ENCODE measurements around the gene HOXC5. TPM values are rescaled to one million over a fixed set of nuclear protein-coding genes. Genes with fewer than 3 reads are reported as not detected.

The HOXC5 gene
- total RNA-seq, 1 donor from 2014 or later, result not detected

DNA sequence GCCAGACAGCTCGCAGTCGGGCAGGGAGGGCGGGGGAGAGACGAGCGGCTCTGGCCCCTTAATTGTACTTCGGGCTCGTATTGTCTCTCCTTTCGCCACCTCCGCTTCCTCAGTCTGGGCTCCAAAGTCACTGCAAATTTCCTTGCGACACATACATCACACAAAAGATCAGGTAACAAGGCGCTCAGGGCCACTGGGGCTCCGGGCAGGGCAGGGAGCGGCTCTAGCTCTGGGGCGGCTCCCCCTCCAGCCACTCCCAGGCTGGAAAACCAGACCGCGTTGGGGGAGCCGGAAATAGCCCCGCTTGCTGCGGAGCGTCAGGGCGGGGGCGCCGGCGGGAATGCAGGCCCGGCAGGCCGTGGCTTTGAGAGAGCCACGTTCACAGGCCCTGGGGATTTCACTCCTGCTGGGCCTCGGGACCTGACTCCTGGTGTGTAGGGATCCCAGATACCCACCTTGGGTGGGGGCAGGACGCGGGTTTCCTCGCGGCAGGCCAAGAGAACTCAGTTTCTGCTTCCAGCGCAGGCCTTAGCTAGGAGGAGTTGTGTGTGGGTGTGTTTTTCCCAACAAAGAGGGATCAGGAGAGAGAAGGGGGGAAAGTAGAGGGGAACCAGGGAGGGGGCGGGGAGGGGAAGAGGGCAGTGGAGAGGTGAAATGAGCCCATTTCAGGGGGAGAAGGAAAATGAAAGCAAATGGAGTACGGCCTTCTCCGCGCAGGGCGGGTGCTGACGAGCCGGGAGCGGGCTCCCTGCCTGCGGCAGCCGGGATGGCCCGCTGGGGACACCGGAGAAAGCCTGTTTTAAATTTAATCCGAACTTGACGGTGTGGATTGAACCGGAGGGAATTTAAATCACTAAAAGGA, 37.2 kb upstream of the HOXC5 start:
- DNase-seq (ENCODE audit: low read depth, low spot score), result no peak

DNA sequence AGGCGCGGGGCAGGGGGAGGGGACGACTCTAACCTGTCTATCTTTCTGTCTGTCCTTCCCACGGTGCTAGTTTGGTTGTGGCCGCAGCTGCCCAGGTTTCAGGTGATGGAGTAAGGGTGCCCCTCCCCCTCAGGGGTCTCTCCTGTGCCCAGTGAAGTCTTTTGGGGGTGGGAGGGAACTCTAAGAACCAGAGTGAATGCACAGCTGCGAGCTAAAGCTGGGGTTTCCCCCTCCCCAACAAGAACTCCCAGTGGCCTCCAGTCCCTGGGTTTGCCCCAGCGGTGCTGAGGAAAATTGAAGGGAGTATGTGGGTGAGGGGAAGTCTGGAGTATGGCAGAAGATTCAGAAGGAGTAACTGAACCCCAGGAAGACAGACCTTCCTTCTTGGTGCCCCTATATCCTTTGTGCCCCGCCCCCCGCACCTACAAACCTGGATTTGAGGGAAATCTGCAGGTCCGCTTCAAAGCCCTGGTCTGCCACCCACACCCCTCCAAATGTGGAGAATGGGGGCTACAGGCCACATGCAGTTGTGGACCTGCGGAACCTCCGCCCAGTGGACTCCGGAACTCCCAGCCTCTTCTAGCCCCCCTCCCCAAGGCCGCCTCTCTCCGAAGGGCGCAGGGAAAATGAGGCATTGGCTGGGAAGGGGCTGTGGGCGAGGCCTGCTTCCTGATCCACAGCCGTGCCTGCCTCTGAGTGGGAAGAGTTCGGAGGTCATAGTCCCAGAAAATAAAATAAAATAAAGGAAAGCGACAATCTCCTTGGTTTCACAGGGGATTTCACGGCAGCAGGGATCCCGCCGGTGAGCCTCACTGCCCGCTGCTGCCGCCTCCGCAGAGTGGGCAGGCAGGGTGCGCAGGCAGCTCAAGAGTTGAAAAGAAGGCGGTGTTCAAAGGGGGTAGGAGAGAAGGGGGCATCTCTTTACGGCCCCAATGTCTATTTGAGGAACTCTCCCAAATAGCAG, 36.3 kb upstream of the HOXC5 start:
- no peak for DNase-seq (ENCODE audit: low read depth, low spot score)

DNA sequence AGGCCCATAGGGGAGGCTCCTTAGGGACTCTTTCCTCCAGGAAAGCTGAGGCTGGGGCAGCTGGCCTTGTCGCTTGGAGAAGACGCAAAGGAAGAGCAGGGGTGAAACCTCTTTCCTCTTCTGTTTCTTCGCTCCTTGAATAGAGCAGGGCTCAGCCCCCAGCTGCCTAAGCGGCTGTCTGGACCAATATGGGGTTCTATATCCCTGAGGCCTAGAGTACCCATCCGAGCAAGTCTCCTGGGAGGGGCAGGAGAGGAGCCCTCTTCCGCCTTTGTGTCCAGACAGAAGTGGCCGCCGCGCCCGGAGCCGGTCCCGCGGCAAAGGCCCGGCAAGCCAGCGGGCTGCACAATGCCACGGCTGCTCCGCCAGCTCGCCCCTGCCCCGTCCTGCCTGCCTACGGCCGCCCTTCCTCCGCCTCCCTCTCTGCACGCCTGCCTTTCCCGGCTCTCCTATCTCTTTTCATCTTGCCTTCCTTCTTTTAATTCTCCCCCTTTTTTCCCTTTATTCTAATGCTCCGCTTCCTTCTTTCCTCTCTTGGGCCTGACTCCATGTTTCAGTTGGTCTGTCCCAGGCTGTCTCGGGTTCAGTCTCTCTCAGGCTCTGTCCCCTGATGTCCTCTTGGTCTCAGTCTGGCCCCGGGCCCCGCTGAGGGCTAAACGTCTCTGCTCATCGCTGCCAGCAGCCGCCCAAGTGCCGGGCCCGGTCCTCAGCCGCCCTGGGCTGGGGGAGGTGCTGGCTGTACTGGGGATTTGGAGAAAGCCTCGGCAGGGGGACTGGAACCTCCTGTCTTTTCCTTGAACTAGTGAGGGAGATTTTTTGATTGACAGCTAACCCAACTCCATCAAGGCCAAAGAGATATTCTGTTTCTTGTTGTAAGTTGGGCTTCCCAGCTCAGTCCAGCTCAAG, 35.4 kb upstream of the HOXC5 start:
- DNase-seq (ENCODE audit: low read depth, low spot score), result no peak

DNA sequence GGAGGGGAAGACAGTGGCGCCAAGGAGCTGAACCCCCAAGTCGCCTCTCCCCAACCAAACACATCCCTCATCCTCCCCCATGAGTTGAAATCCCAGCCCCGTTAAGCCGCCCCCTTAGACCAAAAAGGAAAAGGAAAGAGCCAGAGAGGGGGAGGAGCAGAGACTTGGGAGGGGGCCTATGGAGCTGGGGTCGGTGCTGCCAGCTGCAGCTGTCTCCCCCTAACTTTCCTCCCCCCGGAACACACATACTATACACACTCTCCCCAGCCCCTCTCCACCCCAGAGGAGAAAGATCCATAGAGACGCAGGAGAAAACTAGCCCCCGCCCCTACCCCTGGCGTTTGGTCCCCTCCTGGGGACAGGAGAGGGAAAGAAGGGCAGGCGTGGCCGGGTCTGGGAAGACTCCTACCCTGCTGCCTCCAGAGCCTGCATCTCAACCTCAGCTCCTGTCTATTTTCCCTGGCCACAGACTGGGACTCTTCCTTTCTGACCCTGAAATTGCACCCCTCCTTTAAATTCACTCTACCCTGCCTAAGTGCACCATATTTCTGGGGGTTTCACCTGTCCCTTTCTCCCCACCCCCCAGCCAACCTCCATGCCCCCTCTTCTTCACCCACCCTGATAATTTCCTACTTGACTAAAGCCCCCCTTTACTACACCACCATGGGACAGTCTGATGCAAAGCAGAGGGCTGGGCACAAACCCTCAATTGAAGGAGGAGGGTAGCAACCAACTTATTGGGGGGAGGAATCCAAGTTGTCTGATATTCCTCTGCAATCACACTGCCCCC, 34.5 kb upstream of the HOXC5 start:
- no peak for DNase-seq (ENCODE audit: low read depth, low spot score)

DNA sequence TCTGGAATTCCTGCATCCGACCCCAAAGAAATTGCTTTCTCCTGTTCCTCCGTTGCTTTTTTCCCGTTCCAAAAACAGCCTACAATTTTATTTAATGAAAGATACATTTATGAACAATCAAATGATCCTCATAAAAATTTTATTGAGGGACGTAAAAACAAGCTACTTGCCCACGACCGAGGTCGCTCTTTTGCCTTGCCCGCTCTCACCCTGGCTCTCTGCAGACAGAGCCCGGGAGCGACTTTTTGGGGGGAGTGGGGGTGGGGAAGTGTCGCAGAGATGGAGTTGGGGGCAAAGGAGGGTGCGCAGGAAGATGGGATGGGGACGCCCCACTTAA, 34.0 kb upstream of the HOXC5 start:
- no peak for DNase-seq (ENCODE audit: low read depth, low spot score)

DNA sequence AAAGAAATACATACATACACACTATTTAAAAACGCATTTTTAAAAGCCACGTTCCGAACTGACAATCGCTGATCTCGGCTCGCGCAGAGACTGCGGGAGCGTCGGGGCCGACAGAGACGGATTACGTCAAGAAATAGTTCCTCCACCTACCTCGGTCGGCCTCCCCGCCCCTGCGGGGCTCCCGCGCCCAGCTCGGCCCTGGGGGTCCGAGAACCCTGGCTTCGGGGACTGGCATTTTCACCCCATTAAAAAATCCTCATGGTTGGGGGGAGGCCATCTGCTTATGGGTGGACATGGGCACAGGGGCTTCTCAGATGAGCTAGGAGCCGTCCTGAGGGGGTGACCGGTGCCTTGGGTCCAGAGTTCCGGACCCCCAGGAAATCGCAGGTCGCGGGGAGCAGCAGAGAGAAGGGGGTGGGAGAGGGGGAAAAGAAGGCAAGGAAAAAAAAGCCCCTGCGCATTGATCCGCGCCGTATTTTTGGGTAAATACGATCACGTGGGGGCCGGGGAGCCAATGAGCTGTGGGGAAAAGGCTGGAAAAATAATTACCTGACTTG, 33.2 kb upstream of the HOXC5 start:
- DNase-seq (ENCODE audit: low read depth, low spot score), result no peak

DNA sequence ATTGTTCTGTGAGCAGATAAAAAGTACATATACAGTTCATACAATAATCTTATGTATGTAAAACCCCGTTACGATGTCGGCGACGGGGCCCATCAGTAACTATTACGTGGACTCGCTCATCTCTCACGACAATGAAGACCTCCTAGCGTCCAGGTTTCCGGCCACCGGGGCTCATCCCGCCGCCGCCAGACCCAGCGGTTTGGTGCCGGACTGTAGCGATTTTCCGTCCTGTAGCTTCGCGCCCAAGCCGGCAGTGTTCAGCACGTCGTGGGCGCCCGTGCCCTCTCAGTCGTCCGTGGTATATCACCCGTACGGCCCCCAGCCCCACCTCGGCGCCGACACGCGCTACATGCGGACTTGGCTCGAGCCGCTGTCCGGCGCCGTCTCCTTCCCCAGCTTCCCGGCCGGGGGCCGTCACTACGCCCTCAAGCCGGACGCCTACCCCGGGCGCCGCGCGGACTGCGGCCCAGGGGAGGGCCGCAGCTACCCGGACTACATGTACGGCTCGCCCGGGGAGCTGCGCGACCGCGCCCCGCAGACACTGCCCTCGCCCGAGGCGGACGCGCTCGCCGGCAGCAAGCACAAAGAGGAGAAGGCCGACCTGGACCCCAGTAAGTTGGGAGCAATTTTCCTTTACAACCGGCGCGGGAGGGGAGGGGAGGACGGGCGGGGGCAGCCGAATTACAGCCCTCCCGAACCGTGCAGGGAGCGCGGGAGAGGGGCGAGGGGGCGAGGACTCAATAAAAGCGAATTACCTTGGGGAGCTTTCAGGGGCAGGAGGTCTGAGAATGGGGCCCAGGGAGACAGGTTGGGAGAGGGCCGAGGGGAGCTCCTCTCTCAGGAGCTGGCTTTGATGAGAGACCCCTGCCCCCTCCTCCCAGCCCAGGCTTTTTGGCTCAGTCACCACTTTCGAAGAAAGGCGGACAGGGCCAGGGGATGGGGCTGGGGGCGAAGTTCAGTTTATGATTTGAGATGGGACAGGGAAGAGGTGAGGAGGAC, 32.4 kb upstream of the HOXC5 start, which contains the start of gene HOXC9:
HOXC9 (plus strand) TSS at position 46 of the 999 bp plus-strand sequence; CDS start at position 74, 28 bp downstream.
- DNase-seq (ENCODE audit: low read depth, low spot score), result no peak

DNA sequence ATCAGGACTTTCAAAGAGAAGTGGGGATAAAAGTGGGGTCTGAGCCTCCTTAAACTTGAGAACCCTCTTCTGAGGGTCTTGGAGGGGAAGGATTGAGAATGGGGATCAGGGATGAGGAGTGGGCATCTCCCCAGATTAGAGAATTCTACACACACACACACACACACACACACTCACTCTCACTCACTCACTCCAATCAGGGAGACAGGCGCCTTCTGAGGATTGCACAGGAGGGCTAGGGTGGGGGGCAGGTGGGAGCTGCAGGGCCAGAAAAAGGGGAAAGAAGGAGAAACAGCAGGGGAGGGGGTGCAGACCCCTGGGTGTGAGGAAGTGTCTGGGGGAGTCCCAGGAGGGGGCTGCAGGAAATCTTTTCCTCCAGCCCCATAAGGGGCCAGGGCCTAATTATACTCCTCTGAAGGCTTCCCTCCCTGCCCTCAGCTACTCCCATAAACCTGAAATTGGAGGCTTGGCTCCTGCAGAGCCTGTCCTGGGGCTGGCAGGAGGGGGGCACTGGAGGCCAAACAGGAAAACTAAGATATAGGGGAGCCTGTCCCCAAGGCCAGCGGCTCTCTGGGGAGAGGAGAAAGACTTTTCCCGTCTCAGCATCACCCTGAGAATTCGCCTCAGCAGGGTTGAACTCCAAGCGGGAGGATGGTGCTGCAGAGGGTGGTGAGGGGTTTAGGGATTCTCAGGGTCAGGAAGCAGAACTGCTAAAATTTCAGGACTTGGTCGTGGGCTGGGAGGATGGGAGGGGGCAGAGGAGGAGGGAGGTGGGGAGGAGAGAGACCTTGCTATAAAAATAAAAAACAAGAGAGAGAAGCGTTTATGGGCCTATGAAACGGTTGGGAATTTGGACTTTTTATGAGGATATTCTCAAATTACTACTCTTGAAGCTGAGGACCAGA, 31.3 kb upstream of the HOXC5 start:
- DNase-seq (ENCODE audit: low read depth, low spot score), result no peak

DNA sequence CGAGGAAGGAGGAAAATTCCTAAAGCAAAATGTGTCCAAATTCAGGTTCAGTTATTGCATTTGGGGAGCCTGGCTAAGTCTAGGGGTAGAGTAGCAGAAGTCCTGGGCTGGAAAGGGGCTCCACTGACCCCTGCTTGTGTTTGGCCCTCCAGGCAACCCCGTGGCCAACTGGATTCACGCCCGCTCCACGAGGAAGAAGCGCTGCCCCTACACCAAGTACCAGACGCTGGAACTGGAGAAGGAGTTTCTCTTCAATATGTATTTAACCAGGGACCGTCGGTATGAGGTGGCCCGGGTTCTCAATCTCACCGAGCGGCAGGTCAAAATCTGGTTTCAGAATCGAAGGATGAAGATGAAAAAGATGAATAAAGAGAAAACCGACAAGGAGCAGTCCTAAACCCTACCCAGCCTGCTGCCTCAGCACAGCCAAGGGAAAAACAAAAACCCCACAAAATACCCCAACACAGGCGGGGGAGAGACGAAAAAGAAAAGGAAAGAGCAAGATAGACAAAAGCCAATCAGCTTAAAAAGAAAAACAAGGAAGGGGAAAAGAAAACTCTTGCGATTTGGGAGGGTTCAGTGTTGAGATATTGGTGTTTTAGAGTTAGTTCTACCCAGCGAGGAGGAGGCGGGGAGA, 30.5 kb upstream of the HOXC5 start:
- DNase-seq (ENCODE audit: low read depth, low spot score), result no peak

DNA sequence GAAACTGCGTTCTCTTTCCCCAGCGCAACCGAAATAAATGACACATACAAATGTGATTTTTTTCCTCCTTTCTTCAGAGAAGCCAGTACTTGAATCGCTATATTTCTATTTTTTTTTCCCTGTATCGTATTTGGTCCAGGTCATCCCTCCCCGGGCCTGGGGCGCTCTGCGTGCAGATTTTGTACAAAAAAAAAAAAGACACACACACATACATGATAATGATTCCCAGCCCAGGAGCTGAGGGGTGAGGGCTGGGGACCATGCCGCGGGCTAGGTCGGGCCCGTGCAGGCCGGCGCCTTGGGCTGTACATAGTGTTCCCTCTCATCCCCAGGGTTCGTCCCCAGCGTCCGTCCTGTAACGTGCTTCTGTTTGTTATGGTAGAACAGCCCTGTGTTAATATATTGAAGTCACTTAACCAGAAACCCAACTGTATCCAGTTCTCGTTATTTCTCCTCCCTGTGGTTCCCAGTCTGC, 29.9 kb upstream of the HOXC5 start:
- no peak for DNase-seq (ENCODE audit: low read depth, low spot score)

DNA sequence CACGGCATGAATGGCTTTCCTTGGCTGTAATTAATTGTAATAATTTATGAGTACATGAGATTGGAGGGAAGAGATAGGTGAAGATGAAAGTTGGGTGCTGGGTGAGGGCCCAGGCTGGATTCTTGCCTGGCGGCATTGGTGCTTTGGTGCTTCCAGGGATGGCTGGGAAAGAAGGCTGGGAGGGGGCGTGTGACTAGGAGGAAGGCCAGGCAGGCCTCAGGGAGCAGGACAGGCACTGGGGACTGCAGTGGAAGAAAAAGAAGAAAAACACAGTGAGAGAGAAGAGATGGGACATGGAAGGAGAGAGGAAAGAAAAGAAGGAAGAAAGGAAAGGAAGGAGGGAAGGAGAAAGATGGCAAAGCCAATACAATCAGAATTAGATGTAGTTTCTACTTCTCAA, 29.2 kb upstream of the HOXC5 start:
- DNase-seq (ENCODE audit: low read depth, low spot score), result no peak

DNA sequence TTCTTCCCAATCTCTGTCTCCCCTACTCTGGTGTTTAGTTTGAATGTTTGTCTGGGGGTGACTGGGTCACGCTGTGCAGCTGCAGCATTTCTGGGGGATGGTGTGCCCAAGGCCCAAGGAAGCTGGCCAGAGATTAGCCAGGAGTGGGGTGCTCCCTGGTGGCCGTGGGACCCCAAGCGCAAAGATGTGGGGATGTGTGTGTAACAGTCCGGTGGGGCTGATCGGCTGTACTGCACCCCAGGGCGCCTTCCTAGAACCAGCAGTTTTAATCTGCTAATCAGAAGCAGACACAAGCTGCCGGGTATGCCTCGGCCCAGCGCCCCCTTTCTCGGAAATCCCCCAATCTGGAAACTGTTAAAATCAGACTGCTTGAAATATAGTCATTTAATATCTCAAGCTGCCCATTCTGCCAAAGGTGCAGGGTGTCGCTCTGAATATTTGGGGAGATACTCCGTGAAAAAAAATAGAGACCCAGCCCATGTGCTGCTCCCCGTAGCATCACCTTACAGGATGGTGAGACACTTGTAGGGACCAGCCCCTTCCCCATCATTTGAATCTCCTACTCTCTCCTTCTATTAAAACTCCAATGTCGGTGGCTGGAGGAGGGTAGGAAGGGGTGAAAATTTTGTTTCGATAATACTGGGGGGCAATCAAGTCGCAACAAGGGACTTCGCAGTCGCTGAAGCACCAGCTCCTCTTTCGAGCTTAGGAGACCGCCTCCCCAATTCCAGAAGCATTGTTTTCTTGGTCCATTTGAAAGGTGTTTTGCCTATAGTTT, 28.6 kb upstream of the HOXC5 start:
- no peak for DNase-seq (ENCODE audit: low read depth, low spot score)

DNA sequence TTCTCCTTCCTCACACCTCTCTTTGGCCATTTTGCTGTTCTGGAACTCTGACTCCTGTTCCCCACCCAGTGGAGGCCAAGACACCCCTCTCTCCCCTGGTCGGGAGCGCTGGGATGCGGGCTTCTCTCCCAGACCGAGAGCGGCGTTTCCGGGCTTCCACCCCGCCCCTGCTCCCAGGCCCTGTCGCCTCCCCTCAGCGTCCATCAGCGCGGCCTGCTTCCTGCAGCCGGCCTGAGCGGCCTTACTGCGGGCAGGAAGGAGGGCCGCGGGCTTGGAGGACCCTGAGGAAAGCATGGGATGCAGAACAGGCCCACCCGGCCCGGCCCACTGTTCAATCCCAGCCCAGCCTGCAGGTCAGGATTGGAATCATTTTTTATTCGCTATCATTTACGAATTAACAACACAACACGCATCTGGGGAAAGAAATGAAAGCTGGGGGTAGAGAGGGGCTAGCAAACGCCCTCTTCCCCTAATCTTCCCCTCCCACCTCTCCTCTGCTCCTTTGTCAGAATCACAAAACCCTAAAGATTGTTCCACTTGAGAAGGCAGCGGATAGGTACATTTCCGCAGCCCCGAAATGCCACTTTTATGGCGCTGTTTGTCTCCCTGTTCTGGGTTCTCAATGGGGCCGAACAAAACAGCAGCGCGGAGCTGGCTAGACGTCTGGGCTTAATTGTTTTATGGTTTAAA, 27.9 kb upstream of the HOXC5 start:
- DNase-seq (ENCODE audit: low read depth, low spot score), result no peak

DNA sequence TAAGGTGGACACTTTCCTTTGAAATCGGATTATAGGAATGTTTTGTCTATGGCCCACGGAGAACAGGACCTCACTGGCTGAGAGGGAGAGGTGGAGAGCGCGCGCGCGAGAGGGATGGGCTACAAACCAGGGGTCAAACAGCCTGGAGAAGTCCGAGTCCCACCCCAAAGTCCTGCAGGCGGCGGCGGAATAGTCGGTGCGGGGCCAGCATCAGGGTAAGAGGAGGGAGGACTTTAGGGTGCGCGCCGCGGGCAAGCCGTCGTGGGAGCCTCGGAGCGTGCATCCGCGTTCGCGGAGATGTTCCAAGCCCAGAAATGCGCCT, 27.4 kb upstream of the HOXC5 start:
- no peak for DNase-seq (ENCODE audit: low read depth, low spot score)

DNA sequence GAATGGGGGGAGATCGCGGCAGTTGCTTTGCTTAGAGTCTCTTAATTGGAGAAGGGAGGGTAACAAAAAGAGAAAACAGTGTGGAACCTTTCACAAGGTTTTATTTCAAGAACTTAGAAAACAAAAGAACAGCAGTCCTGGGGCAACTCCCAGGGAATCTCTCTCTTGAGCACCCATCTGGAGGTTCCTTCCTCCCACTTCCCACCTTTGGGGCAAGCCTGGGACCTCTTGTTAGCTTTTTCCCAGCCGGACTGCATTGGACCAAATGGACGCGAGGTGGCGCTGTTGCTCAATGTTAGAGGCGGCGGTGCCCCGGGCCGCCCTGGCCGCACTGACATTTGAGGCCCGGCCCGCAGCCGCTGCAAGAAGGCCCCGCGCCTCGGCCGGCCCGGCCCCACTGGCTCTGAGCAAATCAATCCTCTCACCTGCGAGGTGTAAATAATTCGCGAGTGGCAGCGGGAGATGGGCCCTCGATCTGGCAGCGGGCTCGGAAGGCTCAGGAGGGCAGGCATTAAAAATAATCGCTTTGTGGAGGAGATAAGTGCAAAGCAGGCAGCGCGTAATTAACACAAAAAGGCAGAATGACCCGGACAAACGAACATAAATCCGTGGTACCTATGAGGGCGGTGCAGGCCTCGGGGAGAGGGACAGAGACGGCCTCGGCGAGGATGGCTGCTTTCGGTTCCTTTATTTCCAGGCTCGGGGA, 26.8 kb upstream of the HOXC5 start:
- peak; percentile 19 for DNase-seq (ENCODE audit: low read depth, low spot score)
